Right renal cortex interstitium (tissue), 3 donors: ENCODE results near the gene CLIC4. TPM values are rescaled to one million over a fixed set of nuclear protein-coding genes. Genes with fewer than 3 reads are reported as not detected.
"Not testable (repeated sequence)": the region's sequence is repeated elsewhere in the genome, so short reads cannot be mapped to it uniquely, and the experiment has no call there.

Experiments
- DNase-seq, 3 donors: peaks; one replicate each; pipeline ENCODE4 v3.0.0-alpha.2; 2013; ENCODE audit warnings: low read depth in 3 of 3, low spot score in 2 of 3
- polyA plus RNA-seq, 3 donors: library from polyadenylated mRNA; unstranded; fragments of 120-200 nt; gene quantifications; one replicate each; pipeline ENCODE4 v1.2.1, GENCODE V29; 2013; ENCODE audit not compliant: insufficient read length in 3 of 3

The CLIC4 gene
- polyA plus RNA-seq, 3 donors, result 189 to 210 (median 190) TPM

DNA sequence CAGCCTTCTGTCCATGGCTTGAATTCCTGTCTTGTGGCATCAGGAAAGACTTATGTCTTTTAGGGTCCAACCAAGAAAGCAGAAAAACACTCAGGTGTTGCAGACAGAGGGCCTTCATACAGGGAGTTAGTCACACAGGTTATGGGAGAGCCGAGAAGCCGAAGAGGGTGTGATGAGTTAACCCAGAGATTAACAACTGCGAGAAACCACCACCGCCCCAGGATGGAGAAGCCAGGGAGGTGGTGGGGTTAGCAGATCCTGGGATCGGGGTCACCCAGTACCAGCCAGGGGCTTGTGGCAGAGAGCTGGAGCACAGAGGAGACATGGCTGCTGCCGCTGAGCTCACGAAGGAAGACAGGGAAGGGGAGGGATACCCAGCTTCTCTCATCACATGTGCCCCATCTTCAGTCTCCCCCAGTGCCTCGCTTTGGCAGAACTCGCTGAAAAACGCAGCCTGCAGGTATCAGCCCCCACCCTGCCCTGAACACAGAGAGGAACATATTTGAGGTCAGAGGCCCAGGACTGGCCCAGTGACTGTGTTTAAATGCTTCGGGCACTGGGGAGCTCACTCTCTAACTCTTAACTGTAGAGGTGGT lies 126.2 kb downstream of the CLIC4 start:
- DNase-seq, result no peak

DNA sequence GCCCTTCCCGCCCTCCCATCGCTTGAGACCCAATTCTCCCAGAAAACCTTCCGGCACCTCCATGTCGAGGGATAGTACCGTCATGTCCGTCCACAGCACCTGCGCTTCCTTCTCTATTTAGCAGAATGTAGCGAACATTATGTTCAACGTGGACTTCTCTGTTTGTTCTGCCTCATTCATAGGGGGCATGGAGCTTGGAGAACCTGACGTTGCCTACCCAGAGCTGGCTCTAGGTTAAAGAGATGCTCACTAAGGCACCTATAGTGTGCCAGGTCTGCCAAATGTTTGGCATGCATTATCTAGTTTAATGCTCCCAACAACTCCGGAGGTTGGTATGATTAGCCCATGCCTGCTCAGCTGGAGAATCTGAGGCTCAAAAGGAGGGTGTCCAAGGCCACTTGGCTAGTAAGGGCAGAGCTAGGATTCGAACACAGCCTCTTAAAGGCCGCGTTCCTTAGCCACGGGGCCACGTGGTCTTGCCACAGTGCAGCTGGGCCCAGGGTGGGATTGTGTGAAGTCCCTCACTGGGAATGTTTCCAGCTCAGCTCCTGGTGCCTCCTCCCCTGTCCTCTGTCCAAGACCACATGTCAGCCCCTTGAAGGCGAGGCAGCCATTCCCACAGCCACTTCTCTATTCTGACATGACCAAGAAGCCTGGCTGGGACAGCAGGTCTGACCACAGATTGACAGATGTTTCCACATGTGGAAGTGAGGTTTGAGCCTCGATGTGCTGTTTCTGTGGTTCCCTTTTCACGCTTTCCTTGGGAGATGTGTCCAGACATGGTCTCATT lies 127.0 kb downstream of the CLIC4 start:
- no peak for DNase-seq

DNA sequence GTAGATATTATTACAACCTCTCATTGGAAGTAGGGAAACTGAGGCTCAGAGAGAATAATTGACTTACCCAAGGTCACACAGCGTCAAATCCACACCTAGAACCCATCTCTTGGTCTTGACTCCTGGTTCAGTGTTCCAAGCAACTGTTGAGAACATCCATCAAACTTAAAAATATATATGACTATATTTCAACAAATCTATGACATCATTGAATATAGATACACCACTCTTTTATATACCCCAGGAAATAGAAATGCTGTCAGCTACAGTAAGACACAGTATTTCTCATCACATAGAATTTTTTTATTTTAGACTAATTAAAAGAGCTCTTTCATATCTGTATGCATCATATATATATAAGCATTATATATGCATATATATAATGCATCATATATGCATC lies 127.9 kb downstream of the CLIC4 start:
- no peak for DNase-seq

DNA sequence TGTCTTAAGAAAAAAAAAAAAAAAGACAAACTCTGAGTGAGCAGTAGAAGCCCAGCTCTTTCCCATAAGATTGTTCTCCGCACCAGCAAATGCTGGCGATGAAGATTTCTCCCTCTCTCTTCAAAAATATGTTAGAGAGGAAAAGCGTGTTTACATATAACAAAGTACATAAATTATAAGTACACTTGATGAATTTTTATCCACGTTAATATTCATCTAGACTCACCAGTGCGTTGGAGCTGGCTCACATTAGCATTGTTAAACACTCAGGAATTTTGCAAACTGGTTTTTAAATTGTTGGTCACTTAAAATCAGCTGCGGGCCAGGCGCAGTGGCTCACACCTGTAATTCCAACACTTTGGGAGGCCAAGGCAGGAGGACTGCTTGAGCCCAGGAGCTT lies 128.8 kb downstream of the CLIC4 start:
- no peak for DNase-seq

DNA sequence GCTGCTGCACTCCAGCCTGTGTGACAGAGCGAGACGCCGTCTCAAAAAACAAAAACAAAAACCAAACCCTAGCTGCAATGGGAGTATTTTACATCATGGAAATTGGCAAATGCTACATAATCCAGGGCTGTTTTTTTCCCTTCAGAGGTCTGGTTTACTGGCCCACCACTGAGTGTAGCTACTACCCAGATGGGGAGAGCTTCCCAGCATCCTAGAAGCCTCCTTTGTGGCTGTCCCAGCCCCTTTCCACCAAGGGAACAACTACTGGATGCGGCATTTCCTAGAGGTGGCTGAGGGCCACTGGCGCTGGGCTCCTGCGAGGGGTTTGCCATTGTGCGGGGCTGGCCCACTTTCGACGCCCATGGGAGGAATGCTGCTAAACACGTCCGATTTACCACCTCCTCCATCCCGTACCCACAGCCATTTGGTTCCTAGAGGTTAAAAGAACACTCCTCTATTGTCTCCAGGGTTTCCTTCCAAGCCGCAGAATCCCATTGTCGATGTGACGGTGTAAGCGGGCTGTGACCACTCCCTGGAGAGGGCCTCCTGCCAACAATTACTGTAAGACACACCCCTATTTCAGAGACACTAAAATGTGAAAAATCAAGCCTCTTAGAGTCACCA lies 129.5 kb downstream of the CLIC4 start:
- no peak for DNase-seq

DNA sequence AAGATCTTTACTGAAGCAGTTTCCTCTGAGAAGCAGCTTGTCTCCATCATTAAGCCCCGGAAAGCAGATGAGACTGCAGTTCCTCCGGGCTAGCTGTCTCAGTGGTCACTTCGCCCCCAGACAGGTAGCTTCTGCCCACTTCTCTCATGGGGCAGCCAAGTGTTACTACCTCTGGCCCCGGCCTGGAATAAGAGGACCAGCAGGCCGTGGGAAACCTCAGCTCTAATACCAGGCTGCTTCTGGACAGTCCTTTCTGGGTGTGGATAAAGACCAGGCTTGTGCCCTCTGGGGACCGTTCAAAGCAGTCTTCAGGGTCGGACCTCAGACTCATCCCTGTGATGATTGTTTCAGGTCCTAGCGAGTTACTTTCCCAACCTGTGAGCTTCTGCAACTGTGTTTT lies 130.0 kb downstream of the CLIC4 start:
- DNase-seq, result no peak

DNA sequence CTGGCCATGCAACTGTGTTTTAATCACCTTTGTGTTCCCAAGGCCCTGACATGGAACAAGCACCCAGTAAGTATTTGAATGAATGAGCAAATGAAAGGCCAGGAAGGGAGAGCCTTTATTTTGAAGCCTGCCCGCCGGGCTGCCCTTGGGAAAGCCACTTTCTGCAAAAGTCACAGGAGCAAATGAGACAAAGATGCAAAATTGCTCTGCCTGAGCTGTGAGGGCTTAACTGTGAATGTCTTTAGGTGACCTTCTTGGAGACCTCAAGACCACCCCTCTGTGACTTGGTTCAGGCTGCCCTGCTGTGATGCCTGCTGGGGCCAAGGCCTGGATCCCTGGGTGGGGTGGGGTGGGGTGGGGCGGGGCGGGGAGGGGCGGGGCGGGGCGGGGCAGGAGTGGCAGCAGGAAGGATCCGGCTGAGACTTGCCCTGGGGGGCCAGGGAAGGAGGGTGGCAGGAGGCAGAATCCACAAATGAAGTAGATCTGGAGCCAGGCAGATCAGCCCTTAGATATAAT lies 130.8 kb downstream of the CLIC4 start:
- DNase-seq, result no peak

DNA sequence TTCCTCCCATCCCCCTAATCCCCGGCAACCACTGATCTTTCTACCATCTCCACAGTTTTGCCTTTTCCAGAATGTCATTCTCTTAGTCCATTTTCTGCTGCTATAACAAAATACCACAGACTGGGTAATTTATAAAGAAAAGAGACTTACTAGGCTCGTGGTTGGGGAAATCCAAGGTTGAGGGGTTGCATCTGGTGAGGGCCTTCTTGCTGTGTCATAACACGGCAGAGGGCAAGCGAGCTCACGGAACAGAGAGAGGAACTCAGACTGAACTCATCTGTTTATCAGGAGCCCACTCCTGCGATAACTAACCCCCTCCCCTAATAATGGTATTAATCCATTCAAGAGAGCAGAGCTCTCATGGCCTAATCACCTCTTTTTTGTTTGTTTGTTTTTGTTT lies 132.8 kb downstream of the CLIC4 start:
- no peak for DNase-seq

DNA sequence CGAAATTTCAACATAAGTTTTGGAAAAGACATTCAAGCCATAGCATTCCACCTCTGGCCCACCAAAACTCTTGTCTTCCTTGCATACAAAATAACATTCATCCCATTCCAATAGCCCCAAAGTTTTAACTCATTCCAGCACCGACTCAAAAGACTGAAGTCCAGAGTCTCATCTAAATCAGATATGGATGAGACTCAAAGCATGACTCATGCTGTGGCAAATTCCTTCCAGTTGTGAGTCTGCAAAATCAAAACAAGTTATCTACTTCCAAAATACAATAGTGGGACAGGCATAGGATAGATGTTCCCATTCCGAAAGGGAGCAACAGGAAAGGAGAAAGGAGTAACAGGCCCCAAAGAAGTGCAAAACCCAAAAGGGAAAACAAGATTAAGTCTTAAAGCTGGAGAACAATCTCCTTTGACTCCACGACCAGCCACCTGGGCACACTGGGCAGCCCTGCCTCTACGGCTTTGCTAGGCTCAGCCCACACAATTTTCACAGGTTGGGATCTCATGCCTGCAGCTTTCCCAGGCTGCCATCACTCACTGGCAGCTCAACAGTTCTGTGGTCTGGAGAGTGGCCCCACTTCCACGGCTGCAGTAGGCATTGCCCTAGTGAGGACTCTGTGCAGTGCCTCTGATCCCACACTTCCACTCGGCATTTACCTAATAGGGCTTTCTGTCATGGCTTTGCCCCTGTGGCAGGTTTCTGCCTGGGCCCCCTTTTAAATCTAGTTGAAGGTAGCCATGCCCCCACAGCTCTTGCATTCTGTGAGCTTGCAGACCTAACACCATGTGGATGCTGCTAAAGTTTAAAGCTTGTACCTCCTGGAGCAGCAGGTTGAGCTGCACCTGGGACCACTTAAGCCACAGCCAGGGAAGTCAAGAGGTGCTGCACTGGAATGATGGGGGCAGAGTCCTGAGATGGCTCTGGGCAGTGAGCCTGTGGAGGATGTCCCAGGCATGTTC lies 133.8 kb downstream of the CLIC4 start:
- DNase-seq, result no peak

DNA sequence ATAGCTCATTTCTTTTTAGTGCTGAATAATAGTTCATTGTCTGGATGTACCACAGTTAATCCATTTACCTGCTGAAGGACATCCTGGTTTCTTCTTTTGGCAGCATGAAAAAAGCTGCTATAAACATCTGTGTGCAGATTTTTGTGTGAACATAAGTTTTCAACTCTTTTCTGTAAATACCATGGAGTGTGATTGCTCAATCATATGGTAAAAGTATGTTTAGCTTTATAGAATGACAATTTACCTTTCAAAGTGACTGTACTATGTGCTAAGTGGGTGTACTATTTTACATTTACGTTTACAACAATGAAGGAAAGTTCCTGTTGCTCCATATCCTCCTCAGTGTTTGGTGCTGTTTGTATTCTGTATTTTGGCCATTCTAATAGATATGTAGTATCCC lies 135.8 kb downstream of the CLIC4 start:
- DNase-seq, result no peak

DNA sequence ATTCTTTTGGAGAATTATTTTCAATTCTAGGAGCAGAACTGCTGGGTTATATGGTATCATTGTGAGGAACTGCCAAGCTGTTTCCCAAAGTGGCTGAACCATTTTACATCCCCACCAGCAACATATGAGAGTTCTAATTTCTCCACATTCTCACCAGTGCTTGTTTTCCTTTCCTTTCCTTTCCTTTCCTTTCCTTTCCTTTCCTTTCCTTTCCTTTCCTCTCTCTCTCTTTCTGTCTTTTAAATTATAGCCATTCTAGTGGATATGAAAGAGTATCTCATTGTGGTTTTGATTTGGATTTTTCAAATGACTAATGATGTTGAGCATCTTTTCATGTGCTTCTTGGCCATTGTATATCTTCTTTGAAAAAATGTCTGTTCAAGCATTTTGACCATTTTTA lies 139.5 kb downstream of the CLIC4 start:
- no peak for DNase-seq

DNA sequence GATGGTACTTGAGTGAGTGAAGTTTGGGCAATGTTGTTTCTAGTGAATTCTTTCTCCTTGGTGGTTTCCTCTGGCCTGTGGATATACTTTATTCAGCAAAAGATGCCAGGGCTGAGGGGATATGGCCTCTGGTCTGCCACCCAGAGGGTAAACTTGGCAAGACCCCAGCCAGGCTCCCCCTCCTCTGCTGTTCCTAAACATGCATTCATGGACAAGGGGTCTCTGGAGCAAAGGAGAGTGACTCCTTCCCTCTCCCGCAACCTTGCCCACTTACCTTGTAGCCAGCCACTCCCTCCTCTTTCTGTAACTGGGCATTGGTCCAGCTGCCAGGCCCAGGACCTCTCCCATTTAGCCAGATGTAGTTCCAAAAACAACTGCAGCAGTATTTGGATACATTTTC lies 141.0 kb downstream of the CLIC4 start:
- no peak for DNase-seq

DNA sequence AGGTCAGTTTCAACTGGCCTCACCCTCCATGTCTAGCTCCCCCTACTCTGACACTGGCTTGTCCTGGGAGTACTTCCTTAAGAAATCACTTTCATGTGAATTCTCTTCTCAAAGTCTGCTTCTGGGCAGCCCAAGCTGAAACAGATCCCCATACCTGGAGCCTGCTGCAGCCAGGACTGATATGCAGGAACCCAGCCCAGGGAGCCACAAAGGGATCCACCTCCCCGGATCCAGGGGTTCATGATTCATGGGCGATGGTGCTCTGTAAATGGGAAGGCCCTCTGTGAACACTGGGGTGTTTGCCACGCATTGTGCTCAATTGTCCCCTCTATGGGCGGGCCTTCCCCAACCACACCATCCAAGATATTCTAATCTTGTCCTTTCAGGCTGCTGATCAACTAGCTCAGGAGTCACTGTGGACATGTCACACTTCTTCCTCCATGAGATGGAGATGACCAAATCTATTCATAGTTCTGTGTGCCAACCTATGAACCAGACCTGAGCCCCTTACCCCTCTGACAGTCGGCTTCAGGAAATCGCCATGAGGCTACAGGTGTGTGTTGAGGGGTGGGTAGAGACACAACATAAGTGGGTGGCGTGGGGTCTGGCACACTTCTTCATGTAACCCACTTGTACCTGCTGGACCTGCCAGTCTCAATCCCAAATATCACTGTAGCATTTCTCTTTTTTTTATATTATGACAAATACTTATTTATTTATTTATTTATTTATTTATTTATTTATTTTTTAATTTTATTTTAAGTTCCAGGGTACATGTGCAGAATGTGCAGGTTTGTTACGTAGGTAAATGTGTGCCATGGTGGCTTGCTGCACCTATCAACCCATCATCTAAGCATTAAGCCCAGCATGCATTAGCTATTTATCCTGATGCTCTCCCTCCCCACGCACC lies 143.1 kb downstream of the CLIC4 start:
- DNase-seq, result no peak

DNA sequence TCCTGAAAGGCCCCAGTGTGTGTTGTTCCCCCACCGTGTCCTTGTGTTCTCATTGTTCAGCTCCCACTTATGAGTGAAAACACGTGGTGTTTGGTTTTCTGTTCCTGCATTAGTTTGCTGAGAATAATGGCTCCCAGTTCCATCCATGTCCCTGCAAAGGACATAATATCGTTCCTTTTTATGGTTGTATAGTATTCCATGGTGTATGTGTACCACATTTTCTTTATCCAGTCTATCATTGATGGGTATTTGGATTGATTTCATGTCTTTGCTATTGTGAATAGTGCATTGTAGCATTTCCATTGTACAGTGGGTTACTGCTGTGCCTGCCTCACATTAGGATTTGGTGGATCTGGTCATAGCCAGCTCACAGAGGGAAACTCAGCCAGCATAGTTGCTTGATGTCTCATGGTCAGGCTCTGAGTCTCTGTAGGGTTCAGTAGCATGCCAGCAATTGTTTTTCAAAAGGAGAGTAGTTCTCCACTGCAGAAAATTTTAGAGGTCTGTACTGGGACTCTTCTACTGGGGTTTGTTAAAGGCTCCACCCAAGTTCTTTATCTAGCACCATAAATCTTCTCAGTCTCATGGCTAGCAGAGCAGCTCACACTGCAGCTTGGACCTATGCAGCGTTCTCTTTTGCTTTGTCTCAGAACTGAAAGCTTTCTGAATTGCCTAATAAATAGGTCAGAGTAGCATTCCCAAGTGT lies 143.9 kb downstream of the CLIC4 start:
- no peak for DNase-seq

DNA sequence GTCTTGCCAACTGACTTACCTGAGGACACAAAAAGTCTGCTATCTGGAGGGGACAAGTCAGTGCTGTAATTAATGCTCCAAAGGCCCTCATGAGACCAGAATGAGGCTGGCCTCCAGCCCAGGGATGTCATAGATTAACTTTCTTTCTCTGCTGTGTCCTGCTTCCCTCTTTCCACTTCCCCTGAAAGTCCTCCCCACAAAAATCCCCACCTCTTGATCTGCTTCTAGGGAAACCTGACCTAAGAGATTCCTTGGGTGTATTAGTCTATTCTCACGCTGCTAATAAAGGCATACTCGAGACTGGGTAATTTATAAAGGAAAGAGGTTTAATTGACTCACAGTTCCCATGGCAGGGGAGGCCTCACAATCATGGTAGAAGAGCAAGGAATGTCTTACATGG lies 145.6 kb downstream of the CLIC4 start:
- DNase-seq, result no peak

DNA sequence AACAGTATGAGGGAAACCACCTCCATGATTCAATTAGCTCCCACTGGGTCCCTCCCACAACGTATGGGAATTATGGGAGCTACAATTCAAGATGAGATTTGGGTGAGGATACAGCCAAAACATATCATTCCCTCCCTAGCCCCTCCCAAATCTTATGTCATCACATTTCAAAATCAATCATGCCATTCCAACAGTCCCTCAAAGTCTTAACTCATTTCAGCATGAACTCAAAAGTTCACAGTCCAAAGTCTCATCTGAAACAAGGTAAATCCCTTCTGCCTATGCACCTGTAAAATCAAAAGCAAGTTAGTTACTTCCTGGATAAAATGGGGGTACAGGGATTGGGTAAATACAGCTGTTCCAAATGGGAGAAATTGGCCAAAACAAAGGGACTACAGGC lies 146.1 kb downstream of the CLIC4 start:
- DNase-seq, result not testable (repeated sequence)

DNA sequence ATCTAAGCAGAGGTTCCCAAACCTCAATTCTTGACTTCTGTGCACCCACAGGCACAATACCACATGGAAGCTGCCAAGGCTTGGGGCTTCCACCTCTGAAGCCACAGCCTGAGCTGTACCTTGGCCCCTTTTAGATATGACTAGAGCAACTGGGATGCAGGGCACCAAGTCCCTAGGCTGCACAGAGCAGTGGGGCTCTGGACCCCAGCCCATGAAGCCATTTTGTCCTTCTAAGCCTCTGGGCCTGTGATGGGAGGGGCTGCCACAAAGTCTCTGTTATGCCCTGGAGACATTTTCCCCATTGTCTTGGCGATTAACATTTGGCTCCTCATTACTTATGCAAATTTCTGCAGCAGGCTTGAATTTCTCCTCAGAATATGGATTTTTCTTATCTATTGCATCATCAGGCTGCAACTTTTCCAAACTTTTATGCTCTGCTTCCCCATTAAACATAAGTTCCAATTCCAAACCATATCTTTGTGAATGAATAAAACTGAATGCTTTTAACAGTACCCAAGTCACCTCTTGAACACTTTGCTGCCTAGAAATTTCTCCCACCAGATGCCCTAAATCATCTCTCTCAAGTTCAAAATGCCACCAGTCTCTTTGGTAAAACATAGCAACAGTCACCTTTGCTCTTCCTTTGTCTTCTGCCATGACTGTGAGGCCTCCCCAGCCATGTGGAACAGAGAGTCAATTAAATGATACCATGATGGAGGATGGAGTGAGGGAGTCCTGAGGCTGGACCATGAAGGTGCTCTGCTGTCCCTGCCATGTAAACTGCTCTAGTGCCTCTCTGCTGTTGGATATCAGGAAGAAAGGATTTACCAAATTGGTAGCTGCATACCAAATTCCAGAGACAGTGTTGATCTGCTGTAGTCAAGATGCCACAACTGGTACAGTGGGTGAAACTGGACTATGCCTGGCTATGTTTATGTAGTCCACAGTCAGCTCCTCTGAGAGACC lies 147.2 kb downstream of the CLIC4 start:
- no peak for DNase-seq

DNA sequence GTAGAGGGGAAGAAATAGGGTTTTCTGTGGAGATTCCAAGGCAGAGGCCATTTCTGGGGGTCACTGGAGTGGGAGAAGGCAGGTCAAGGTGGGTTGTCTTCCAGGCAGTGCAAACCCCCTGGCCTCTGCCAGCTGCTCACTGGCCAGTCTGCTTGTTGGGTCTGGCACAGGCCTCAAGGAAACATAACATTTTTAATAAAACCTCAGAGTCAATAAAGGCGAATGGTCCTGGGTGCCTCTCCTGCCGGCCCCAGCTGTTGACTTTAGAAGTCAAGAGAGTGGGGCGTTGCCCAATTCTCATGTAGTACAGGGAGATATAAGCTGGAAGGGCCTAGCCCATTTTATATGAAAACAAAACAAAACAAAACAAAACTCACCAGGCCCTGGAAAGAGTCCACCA lies 148.2 kb downstream of the CLIC4 start:
- DNase-seq, result no peak
